Type B pancreatic cell (in vitro differentiated cells): ENCODE data around the gene AFP. TPM values are rescaled to one million over a fixed set of nuclear protein-coding genes. Genes with fewer than 3 reads are reported as not detected.

Source experiments
- DNase-seq: peaks from one replicate; pipeline ENCODE4 v3.0.0; 2021; ENCODE audit warnings: mixed read lengths; ENCODE audit not compliant: unreplicated experiment; ENCODE audit errors: extremely low spot score
- H3K27ac Mint-ChIP-seq: 2 replicates; pipeline ENCODE4 v1.8.0; 2021; ENCODE audit warnings: mild to moderate bottlenecking, mixed read lengths
- H3K27me3 Mint-ChIP-seq: 2 replicates; pipeline ENCODE4 v1.8.0; 2021; ENCODE audit warnings: mixed read lengths
- H3K36me3 Mint-ChIP-seq: 2 replicates; pipeline ENCODE4 v1.8.0; 2021; ENCODE audit warnings: mixed read lengths
- H3K4me1 Mint-ChIP-seq: one replicate; pipeline ENCODE4 v1.8.0; 2021; ENCODE audit warnings: mixed read lengths; ENCODE audit not compliant: unreplicated experiment
- H3K4me3 Mint-ChIP-seq: 2 replicates; pipeline ENCODE4 v1.8.0; 2021; ENCODE audit warnings: mild to moderate bottlenecking, mixed read lengths
- H3K9me3 Mint-ChIP-seq: 2 replicates; pipeline ENCODE4 v1.8.0; 2021; ENCODE audit warnings: mixed read lengths
- CTCF ChIP-seq: fragments of 200-600 bp; sonication (generic); conservative IDR thresholded peaks from 2 replicates; pipeline ENCODE4 v1.5.0; 2021; ENCODE audit warnings: antibody characterized with exemption, mild to moderate bottlenecking
- total RNA-seq: library from RNA; stranded (reverse); gene quantifications from 2 replicates; pipeline ENCODE4 v1.2.1, GENCODE V29; 2021; ENCODE audit warnings: low replicate concordance

Gene AFP
- total RNA-seq, 1 donor from 2014 or later = 67.6 TPM

- Mint-ChIP-seq H3K27me3 (no peaks in the 10 kb centered on the region), H3K27ac (no peak overlapping the region), H3K4me3 (no peak overlapping the region), H3K9me3 (no peaks in the 10 kb centered on the region), H3K36me3 (no peaks in the 10 kb centered on the region), H3K4me1 (no peaks in the 10 kb centered on the region)
- TF ChIP-seq CTCF = no peak
- DNase-seq = no peak
Observed at GRCh38 chr4:73415807-73416238, 20.2 kb upstream of the AFP start.

- Mint-ChIP-seq H3K9me3 (no peaks in the 10 kb centered on the region), H3K4me1 (no peaks in the 10 kb centered on the region), H3K36me3 (no peaks in the 10 kb centered on the region), H3K4me3 (no peak overlapping the region), H3K27me3 (no peaks in the 10 kb centered on the region), H3K27ac (no peak overlapping the region)
- no peak for TF ChIP-seq CTCF
- no peak for DNase-seq
Observed at GRCh38 chr4:73416423-73417087, 19.5 kb upstream of the AFP start.

GRCh38 chr4:73417342-73417741 lies 18.7 kb upstream of the AFP start:
- no peaks in the 10 kb centered on the region for H3K4me1 Mint-ChIP-seq
- no peak for TF ChIP-seq CTCF

GRCh38 chr4:73417973-73418372 lies 18.0 kb upstream of the AFP start:
- Mint-ChIP-seq H3K27ac (no peak overlapping the region), H3K4me3 (no peak overlapping the region), H3K36me3 (no peaks in the 10 kb centered on the region), H3K9me3 (no peaks in the 10 kb centered on the region), H3K27me3 (no peaks in the 10 kb centered on the region), H3K4me1 (no peaks in the 10 kb centered on the region)
- no peak for TF ChIP-seq CTCF
- DNase-seq = no peak

More at GRCh38 chr4:73417342-73417741, 18.7 kb upstream of the AFP start:
- no peak for DNase-seq
- H3K27me3 Mint-ChIP-seq = no peaks in the 10 kb centered on the region
- no peaks in the 10 kb centered on the region for H3K36me3 Mint-ChIP-seq
- H3K4me3 Mint-ChIP-seq = no peak overlapping the region
- no peak overlapping the region for H3K27ac Mint-ChIP-seq
- H3K9me3 Mint-ChIP-seq = no peaks in the 10 kb centered on the region

- Mint-ChIP-seq H3K27me3 (no peaks in the 10 kb centered on the region), H3K4me3 (no peak overlapping the region), H3K9me3 (no peaks in the 10 kb centered on the region), H3K36me3 (no peaks in the 10 kb centered on the region), H3K27ac (no peak overlapping the region), H3K4me1 (no peaks in the 10 kb centered on the region)
- TF ChIP-seq CTCF = no peak
- DNase-seq = no peak
Observed at GRCh38 chr4:73418677-73419076, 17.3 kb upstream of the AFP start.
